H9 (cell line): ENCODE data around the gene NFIX. TPM values are rescaled to one million over a fixed set of nuclear protein-coding genes. Genes with fewer than 3 reads are reported as not detected.

Source experiments
- DNase-seq: peaks from one replicate; pipeline ENCODE4 v3.0.0-alpha.2; 2017
- H2AFZ ChIP-seq: one replicate; pipeline ENCODE4 v1.6.1; 2013; ENCODE audit warnings: mild to moderate bottlenecking, low read length, control low read depth, moderate library complexity
- H2AK5ac ChIP-seq: 2 replicates; pipeline ENCODE4 v1.6.1; 2013; ENCODE audit warnings: low read length, control low read depth, mixed read lengths; ENCODE audit not compliant: insufficient read length
- H2BK120ac ChIP-seq: one replicate; pipeline ENCODE4 v1.6.1; 2013; ENCODE audit warnings: low read depth, mild to moderate bottlenecking, low read length, control low read depth, inconsistent platforms; ENCODE audit not compliant: poor library complexity, severe bottlenecking
- H2BK12ac ChIP-seq: 2 replicates; pipeline ENCODE4 v1.6.1; 2013; ENCODE audit warnings: low read length, control low read depth, mixed read lengths, low read depth; ENCODE audit not compliant: insufficient read length
- H2BK15ac ChIP-seq: 2 replicates; pipeline ENCODE4 v1.6.1; 2013; ENCODE audit warnings: low read depth, low read length, control low read depth
- H2BK20ac ChIP-seq: one replicate; pipeline ENCODE4 v1.6.1; 2013; ENCODE audit warnings: low read depth, mild to moderate bottlenecking, low read length, control low read depth, inconsistent platforms; ENCODE audit not compliant: poor library complexity, severe bottlenecking
- H2BK5ac ChIP-seq: 2 replicates; pipeline ENCODE4 v1.6.1; 2013; ENCODE audit warnings: low read length, control low read depth, mixed read lengths; ENCODE audit not compliant: insufficient read length
- H3K14ac ChIP-seq: 2 replicates; pipeline ENCODE4 v1.6.1; 2013; ENCODE audit warnings: low read length, control low read depth; ENCODE audit not compliant: insufficient read depth
- H3K18ac ChIP-seq: 2 replicates; pipeline ENCODE4 v1.6.1; 2013; ENCODE audit warnings: low read depth, mild to moderate bottlenecking, mixed read lengths, low read length, control low read depth; ENCODE audit not compliant: insufficient read length
- H3K23ac ChIP-seq: 2 replicates; pipeline ENCODE4 v1.6.1; 2013; ENCODE audit warnings: low read length, control low read depth, mixed read lengths, low read depth; ENCODE audit not compliant: insufficient read length
- H3K23me2 ChIP-seq: 2 replicates; pipeline ENCODE4 v1.6.1; 2013; ENCODE audit warnings: low read depth, mild to moderate bottlenecking, mixed read lengths, low read length, control low read depth; ENCODE audit not compliant: insufficient read length, poor library complexity, severe bottlenecking
- H3K27ac ChIP-seq: 2 replicates; pipeline ENCODE4 v1.5.1; 2013; ENCODE audit warnings: low read length, control low read depth, mixed read lengths, low read depth; ENCODE audit not compliant: insufficient read length
- H3K27me3 ChIP-seq: 2 replicates; pipeline ENCODE4 v1.6.1; 2013; ENCODE audit warnings: low read length, control low read depth, inconsistent platforms; ENCODE audit not compliant: insufficient read depth
- H3K4ac ChIP-seq: 2 replicates; pipeline ENCODE4 v1.6.1; 2013; ENCODE audit warnings: low read depth, mild to moderate bottlenecking, control low read depth, inconsistent platforms, low read length, moderate library complexity
- H3K4me1 ChIP-seq: 2 replicates; pipeline ENCODE4 v1.6.1; 2013; ENCODE audit warnings: low read length, control low read depth, inconsistent platforms; ENCODE audit not compliant: insufficient read depth
- H3K4me2 ChIP-seq: 2 replicates; pipeline ENCODE4 v1.6.1; 2013; ENCODE audit warnings: low read length, control low read depth, mixed read lengths; ENCODE audit not compliant: insufficient read length, insufficient read depth
- H3K56ac ChIP-seq: 2 replicates; pipeline ENCODE4 v1.6.1; 2013; ENCODE audit warnings: low read depth, mild to moderate bottlenecking, mixed read lengths, low read length, control low read depth; ENCODE audit not compliant: insufficient read length
- H3K79me1 ChIP-seq: 2 replicates; pipeline ENCODE4 v1.6.1; 2013; ENCODE audit warnings: low read depth, mild to moderate bottlenecking, moderate library complexity, low read length, control low read depth, inconsistent platforms; ENCODE audit not compliant: insufficient read depth, poor library complexity, severe bottlenecking
- H3K79me2 ChIP-seq: 2 replicates; pipeline ENCODE4 v1.6.1; 2013; ENCODE audit warnings: low read length, control low read depth, inconsistent platforms; ENCODE audit not compliant: insufficient read depth
- H3K9ac ChIP-seq: 2 replicates; pipeline ENCODE4 v1.6.1; 2013; ENCODE audit warnings: low read length, control low read depth, mixed read lengths; ENCODE audit not compliant: insufficient read length; ENCODE audit errors: extremely low read depth
- H3K9me3 ChIP-seq: one replicate; pipeline ENCODE4 v1.6.1; 2013; ENCODE audit warnings: low read depth, low read length, inconsistent platforms; ENCODE audit not compliant: control insufficient read depth
- H3T11ph ChIP-seq: one replicate; pipeline ENCODE4 v1.6.1; 2013; ENCODE audit warnings: mild to moderate bottlenecking, low read length, control low read depth, inconsistent platforms
- H4K20me1 ChIP-seq: one replicate; pipeline ENCODE4 v1.6.1; 2013; ENCODE audit not compliant: control insufficient read depth, insufficient read length, insufficient read depth
- H4K5ac ChIP-seq: 2 replicates; pipeline ENCODE4 v1.6.1; 2013; ENCODE audit warnings: low read depth, mild to moderate bottlenecking, mixed read lengths, low read length, control low read depth; ENCODE audit not compliant: insufficient read length
- H4K8ac ChIP-seq: replicated peaks from 2 replicates; pipeline ENCODE4 v1.6.1; 2013; ENCODE audit warnings: low read length, control low read depth, mixed read lengths, low read depth; ENCODE audit not compliant: insufficient read length
- H4K91ac ChIP-seq: 2 replicates; pipeline ENCODE4 v1.6.1; 2013; ENCODE audit warnings: low read depth, mild to moderate bottlenecking, moderate library complexity, mixed read lengths, low read length, control low read depth; ENCODE audit not compliant: insufficient read length
- H3K27ac Mint-ChIP-seq, 3 experiments: 2 replicates in 2 of 3; 3 replicates in 1 of 3; pipeline ENCODE4 v1.8.0; 2020 to 2021; ENCODE audit warnings: mixed read lengths in 3 of 3, mild to moderate bottlenecking in 1 of 3, moderate library complexity in 1 of 3
- H3K27me3 Mint-ChIP-seq: 2 replicates; pipeline ENCODE4 v1.8.0; 2021; ENCODE audit warnings: low read depth, mild to moderate bottlenecking, moderate library complexity, mixed read lengths
- H3K36me3 Mint-ChIP-seq, 3 experiments: 2 replicates in 2 of 3; 3 replicates in 1 of 3; pipeline ENCODE4 v1.8.0; 2020 to 2021; ENCODE audit warnings: low read depth in 3 of 3, mixed read lengths in 3 of 3; ENCODE audit not compliant: insufficient read depth in 1 of 3
- H3K4me1 Mint-ChIP-seq, 2 experiments: 2 replicates each; pipeline ENCODE4 v1.8.0; 2020; ENCODE audit warnings: mixed read lengths in 2 of 2
- H3K4me3 Mint-ChIP-seq, 2 experiments: 2 replicates in 1 of 2; 3 replicates in 1 of 2; pipeline ENCODE4 v1.8.0; 2020 to 2021; ENCODE audit warnings: mild to moderate bottlenecking in 2 of 2, mixed read lengths in 2 of 2, moderate library complexity in 1 of 2
- H3K9me3 Mint-ChIP-seq, 2 experiments: 2 replicates in 1 of 2; 3 replicates in 1 of 2; pipeline ENCODE4 v1.8.0; 2020; ENCODE audit warnings: mild to moderate bottlenecking in 2 of 2, mixed read lengths in 2 of 2, moderate library complexity in 1 of 2
- CTCF ChIP-seq: fragments of 200-600 bp; sonication (generic); conservative IDR thresholded peaks from 3 replicates; pipeline ENCODE4 v1.8.0; 2021; ENCODE audit warnings: antibody characterized with exemption, mild to moderate bottlenecking
- WGBS: extraction: QIAGEN DNeasy Blood & Tissue Kit; methylation state at CpG from one replicate; pipeline ENCODE4 v1.1.7; 2013; ENCODE audit warnings: missing lambda C conversion rate, low lambda C conversion rate, mixed read lengths; ENCODE audit not compliant: insufficient read length; ENCODE audit errors: extremely low coverage; 5-methylcytosine and 5-hydroxymethylcytosine counted together
- total RNA-seq: library from RNA; stranded (reverse); gene quantifications from 2 replicates; pipeline ENCODE4 v1.2.1, GENCODE V29; 2021

Gene NFIX
- total RNA-seq, 1 experiment from 2014 or later = 0.31 TPM

- peaks cover 100% of the 10 kb centered on the region for H3K27me3 Mint-ChIP-seq
- Histone ChIP-seq H3T11ph (no peak overlapping the region), H4K20me1 (peaks cover 2% of the 10 kb centered on the region), H2BK12ac (no peak overlapping the region), H3K79me1 (no peaks in the 10 kb centered on the region), H3K27me3 (peaks cover 87% of the 10 kb centered on the region), H3K56ac (no peak overlapping the region), H4K8ac (no peak overlapping the region), H3K14ac (no peak overlapping the region), H2BK120ac (no peak overlapping the region), H2AK5ac (no peak overlapping the region), H4K5ac (no peak overlapping the region), H3K4ac (no peak overlapping the region), H4K91ac (no peak overlapping the region), H3K23me2 (no peaks in the 10 kb centered on the region), H3K4me2 (no peak overlapping the region), H3K9ac (no peak overlapping the region), H2AFZ (no peak overlapping the region), H2BK20ac (no peak overlapping the region), H3K4me1 (peaks cover 8% of the 10 kb centered on the region), H3K23ac (no peak overlapping the region), H3K27ac (no peak overlapping the region), H2BK5ac (no peak overlapping the region), H3K18ac (no peak overlapping the region), H3K9me3 (no peaks in the 10 kb centered on the region), H3K79me2 (no peaks in the 10 kb centered on the region), H2BK15ac (no peak overlapping the region)
- H3K36me3 Mint-ChIP-seq = no peaks in the 10 kb centered on the region
- no peak overlapping the region for H3K27ac Mint-ChIP-seq
- peaks cover 4 to 15% of the 10 kb centered on the region in 2 experiments for H3K9me3 Mint-ChIP-seq
- WGBS = no CpG with 5 or more reads among the region's 7 CpGs
- no peak for TF ChIP-seq CTCF
- no peak for DNase-seq
- no peak overlapping the region for H3K4me3 Mint-ChIP-seq
- H3K4me1 Mint-ChIP-seq = peaks cover 48 to 80% of the 10 kb centered on the region in 2 experiments
These were observed 21.0 kb downstream of the NFIX start for GRCh38 chr19:13016245-13016627.
